ENCODE measurements around the gene TSPAN5. TPM values are rescaled to one million over a fixed set of nuclear protein-coding genes. Genes with fewer than 3 reads are reported as not detected.

Gene TSPAN5
- total RNA-seq, 3 donors from 2014 or later = 1.9 to 17.7 (median 12.8) TPM

- DNase-seq (ENCODE audit: low spot score in 2 of 2) = no peak
- Histone ChIP-seq H3K27ac (no peak overlapping the region), H3K36me3 (no peaks in the 10 kb centered on the region), H3K9me3 (no peaks in the 10 kb centered on the region), H3K27me3 (no peaks in the 10 kb centered on the region), H3K4me1 (no peaks in the 10 kb centered on the region), H3K4me3 (no peak overlapping the region)
- TF ChIP-seq POLR2AphosphoS5 (IDR thresholded peaks at IDR 0.05) = no peak
- TF ChIP-seq CTCF (IDR thresholded peaks at IDR 0.05) = no peak
- TF ChIP-seq POLR2A (IDR thresholded peaks at IDR 0.05) = no peak
- intact Hi-C loops (cut with DNase I; ENCODE audit: low total_unique reads) = no loop called here
Measured at GRCh38 chr4:98620087-98620784, 38.2 kb downstream of the TSPAN5 start.

GRCh38 chr4:98619180-98619579 is 39.2 kb downstream of the TSPAN5 start:
- TF ChIP-seq CTCF (IDR thresholded peaks at IDR 0.05) (no peak), POLR2AphosphoS5 (IDR thresholded peaks at IDR 0.05) (no peak), POLR2A (IDR thresholded peaks at IDR 0.05) (no peak)
- H3K9me3 ChIP-seq = no peaks in the 10 kb centered on the region
- no peak overlapping the region for H3K4me3 ChIP-seq
- H3K27ac ChIP-seq = no peak overlapping the region
- intact Hi-C loops (cut with DNase I; ENCODE audit: low total_unique reads) = no loop called here
- H3K27me3 ChIP-seq = no peaks in the 10 kb centered on the region
- H3K4me1 ChIP-seq = no peaks in the 10 kb centered on the region
- no peak for DNase-seq (ENCODE audit: low spot score in 2 of 2)
- H3K36me3 ChIP-seq = no peaks in the 10 kb centered on the region

GRCh38 chr4:98618680-98619079 is 39.7 kb downstream of the TSPAN5 start:
- TF ChIP-seq CTCF (IDR thresholded peaks at IDR 0.05) (no peak), POLR2A (IDR thresholded peaks at IDR 0.05) (no peak), POLR2AphosphoS5 (IDR thresholded peaks at IDR 0.05) (no peak)
- intact Hi-C loops (cut with DNase I; ENCODE audit: low total_unique reads) = no loop called here
- no peaks in the 10 kb centered on the region for H3K9me3 ChIP-seq
- H3K4me3 ChIP-seq = no peak overlapping the region
- no peak overlapping the region for H3K27ac ChIP-seq
- no peaks in the 10 kb centered on the region for H3K27me3 ChIP-seq
- H3K36me3 ChIP-seq = no peaks in the 10 kb centered on the region
- no peak for DNase-seq (ENCODE audit: low spot score in 2 of 2)
- no peaks in the 10 kb centered on the region for H3K4me1 ChIP-seq

GRCh38 chr4:98617358-98618047 is 40.9 kb downstream of the TSPAN5 start:
- Histone ChIP-seq H3K27ac (no peak overlapping the region), H3K4me3 (no peak overlapping the region), H3K4me1 (no peaks in the 10 kb centered on the region), H3K27me3 (no peaks in the 10 kb centered on the region), H3K9me3 (no peaks in the 10 kb centered on the region), H3K36me3 (no peaks in the 10 kb centered on the region)
- DNase-seq (ENCODE audit: low spot score in 2 of 2) = no peak
- intact Hi-C loops (cut with DNase I; ENCODE audit: low total_unique reads) = no loop called here
- TF ChIP-seq CTCF (IDR thresholded peaks at IDR 0.05) (no peak), POLR2A (IDR thresholded peaks at IDR 0.05) (no peak), POLR2AphosphoS5 (IDR thresholded peaks at IDR 0.05) (no peak)

GRCh38 chr4:98615991-98616390 is 42.4 kb downstream of the TSPAN5 start:
- Histone ChIP-seq H3K9me3 (no peaks in the 10 kb centered on the region), H3K27me3 (no peaks in the 10 kb centered on the region), H3K4me1 (no peaks in the 10 kb centered on the region), H3K27ac (no peak overlapping the region), H3K4me3 (no peak overlapping the region), H3K36me3 (no peaks in the 10 kb centered on the region)
- intact Hi-C loops (cut with DNase I; ENCODE audit: low total_unique reads) = no loop called here
- no peak for DNase-seq (ENCODE audit: low spot score in 2 of 2)
- TF ChIP-seq POLR2A (IDR thresholded peaks at IDR 0.05) = no peak
- TF ChIP-seq CTCF (IDR thresholded peaks at IDR 0.05) = no peak
- no peak for TF ChIP-seq POLR2AphosphoS5 (IDR thresholded peaks at IDR 0.05)

Data from breast epithelium (tissue), 4 donors.